Mesothelial cell of epicardium (in vitro differentiated cells): ENCODE data around the gene CREB3L1. TPM values are rescaled to one million over a fixed set of nuclear protein-coding genes. Genes with fewer than 3 reads are reported as not detected.

Source experiments
- DNase-seq, 2 experiments: peaks; one replicate each; pipeline ENCODE4 v3.0.0; 2021; ENCODE audit warnings: low spot score in 2 of 2; ENCODE audit not compliant: unreplicated experiment in 2 of 2
- H3K27ac Mint-ChIP-seq: 2 replicates; pipeline ENCODE4 v1.8.0; 2021; ENCODE audit warnings: mixed read lengths
- H3K27me3 Mint-ChIP-seq: 2 replicates; pipeline ENCODE4 v1.8.0; 2021; ENCODE audit warnings: low read depth, mixed read lengths
- H3K36me3 Mint-ChIP-seq: 2 replicates; pipeline ENCODE4 v1.8.0; 2021; ENCODE audit warnings: mixed read lengths
- H3K4me1 Mint-ChIP-seq: 2 replicates; pipeline ENCODE4 v1.8.0; 2021; ENCODE audit warnings: mixed read lengths
- H3K4me3 Mint-ChIP-seq: 2 replicates; pipeline ENCODE4 v1.8.0; 2021; ENCODE audit warnings: mild to moderate bottlenecking, moderate library complexity, mixed read lengths
- H3K9me3 Mint-ChIP-seq: 2 replicates; pipeline ENCODE4 v1.8.0; 2021; ENCODE audit warnings: mixed read lengths
- total RNA-seq: library from RNA; stranded (reverse); gene quantifications from 3 replicates; pipeline ENCODE4 v1.2.1, GENCODE V29; 2021
- TF ChIP-seq, protein P1 (sequence below): fragments of 200-600 bp; sonication (generic); IDR thresholded peaks from one replicate; pipeline ENCODE4 v1.5.0; 2021; ENCODE audit warnings: antibody characterized with exemption; ENCODE audit not compliant: unreplicated experiment

CREB3L1 gene
- total RNA-seq, 1 donor from 2014 or later = 34.5 TPM

DNA sequence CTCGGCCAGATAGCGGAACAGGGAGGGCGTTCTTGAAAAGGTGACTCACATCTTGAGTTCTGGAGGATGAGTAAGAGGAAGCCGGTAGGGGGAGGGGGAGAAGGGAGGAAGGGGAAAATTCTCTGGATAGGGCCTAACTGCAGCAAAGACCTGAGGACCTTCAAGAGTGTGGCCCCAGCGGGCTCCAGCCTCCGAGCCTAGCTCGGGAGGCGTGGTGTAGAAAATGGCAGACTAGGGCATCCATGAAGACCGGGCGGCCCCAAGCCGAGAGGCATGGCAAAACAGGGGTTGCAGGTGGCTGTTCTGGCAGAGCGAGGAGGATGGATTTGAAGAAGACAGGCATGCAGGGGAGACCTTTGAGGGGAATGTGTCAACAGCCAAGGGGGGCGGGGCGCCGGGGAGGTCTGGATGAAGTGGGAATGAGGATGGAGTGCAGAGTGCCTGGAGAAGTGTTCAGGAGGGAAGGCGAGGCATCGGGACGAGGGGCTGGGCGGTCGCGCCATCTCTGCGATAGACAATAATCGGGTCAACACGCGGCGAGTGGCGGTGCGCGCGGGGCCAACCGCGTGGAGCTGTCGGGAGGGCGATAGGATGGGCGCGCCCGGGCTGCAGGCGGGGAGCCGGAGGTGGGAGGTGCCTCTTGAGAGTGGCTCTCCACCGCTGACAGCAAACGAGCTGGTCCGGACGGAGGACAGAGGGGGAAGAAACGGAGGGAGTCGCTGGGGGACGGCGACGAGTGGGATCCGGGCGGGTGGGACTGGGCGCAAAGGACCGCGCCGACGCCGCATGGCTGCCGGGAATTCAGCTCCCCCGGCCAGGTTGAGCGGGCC lies 40.0 kb upstream of the CREB3L1 start:
- Mint-ChIP-seq H3K4me1 (peaks cover 25% of the 10 kb centered on the region), H3K27ac (peak overlapping the region; percentile 67), H3K27me3 (peaks cover 36% of the 10 kb centered on the region), H3K9me3 (no peaks in the 10 kb centered on the region), H3K4me3 (peak overlapping the region; percentile 75), H3K36me3 (no peaks in the 10 kb centered on the region)
- peak; percentile 42 to 57 for DNase-seq
- TF ChIP-seq, protein P1, sequence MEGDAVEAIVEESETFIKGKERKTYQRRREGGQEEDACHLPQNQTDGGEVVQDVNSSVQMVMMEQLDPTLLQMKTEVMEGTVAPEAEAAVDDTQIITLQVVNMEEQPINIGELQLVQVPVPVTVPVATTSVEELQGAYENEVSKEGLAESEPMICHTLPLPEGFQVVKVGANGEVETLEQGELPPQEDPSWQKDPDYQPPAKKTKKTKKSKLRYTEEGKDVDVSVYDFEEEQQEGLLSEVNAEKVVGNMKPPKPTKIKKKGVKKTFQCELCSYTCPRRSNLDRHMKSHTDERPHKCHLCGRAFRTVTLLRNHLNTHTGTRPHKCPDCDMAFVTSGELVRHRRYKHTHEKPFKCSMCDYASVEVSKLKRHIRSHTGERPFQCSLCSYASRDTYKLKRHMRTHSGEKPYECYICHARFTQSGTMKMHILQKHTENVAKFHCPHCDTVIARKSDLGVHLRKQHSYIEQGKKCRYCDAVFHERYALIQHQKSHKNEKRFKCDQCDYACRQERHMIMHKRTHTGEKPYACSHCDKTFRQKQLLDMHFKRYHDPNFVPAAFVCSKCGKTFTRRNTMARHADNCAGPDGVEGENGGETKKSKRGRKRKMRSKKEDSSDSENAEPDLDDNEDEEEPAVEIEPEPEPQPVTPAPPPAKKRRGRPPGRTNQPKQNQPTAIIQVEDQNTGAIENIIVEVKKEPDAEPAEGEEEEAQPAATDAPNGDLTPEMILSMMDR = no peak

DNA sequence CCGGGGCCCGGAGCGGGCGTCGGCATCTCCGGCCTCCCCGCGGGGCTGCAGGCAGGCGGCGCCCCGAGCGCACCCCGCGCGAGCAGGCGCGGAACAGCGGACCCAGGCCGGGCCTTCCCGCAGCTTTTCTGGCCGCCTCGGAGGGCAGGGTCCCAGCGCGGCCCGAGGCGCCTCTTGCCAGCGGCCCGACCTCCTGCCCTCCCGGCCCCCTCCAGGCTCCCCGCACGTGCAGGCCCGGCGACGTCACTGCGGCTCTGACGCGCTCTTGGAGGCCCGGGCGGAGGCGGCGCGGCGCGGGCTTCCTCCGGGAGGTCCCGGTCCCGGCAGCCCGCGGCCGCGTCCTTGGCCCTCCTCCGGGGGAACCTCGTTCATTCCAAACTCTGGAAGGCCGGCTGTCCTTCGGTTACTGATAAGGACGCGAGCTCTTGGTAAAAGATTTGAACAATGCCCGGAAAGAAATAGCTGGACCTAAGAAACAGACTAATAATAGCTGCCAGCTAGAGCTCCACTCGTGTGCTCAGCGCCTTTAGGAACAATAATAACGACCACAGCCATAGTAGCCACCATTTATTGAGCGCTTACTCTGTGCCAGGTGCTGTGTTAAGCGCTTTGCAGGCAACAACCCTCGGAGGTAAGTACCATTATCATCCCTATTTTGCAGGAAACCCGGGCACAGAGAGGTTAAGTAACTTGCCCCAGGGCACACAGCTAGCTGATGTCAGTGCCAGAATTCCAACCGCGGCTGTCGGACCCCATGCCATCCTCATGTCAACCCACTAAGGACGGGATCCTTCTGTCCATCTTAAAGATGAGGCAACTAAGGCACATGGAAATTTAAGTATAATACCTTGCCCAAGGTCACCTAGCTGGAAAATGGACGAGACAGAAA lies 39.1 kb upstream of the CREB3L1 start:
- peak overlapping the region; percentile 60 for H3K4me3 Mint-ChIP-seq
- DNase-seq = peak; percentile 40 to 64
- no peaks in the 10 kb centered on the region for H3K36me3 Mint-ChIP-seq
- H3K9me3 Mint-ChIP-seq = no peaks in the 10 kb centered on the region
- no peak overlapping the region for H3K27ac Mint-ChIP-seq
- peaks cover 36% of the 10 kb centered on the region for H3K27me3 Mint-ChIP-seq
- TF ChIP-seq, protein P1 = no peak
- peaks cover 34% of the 10 kb centered on the region for H3K4me1 Mint-ChIP-seq

DNA sequence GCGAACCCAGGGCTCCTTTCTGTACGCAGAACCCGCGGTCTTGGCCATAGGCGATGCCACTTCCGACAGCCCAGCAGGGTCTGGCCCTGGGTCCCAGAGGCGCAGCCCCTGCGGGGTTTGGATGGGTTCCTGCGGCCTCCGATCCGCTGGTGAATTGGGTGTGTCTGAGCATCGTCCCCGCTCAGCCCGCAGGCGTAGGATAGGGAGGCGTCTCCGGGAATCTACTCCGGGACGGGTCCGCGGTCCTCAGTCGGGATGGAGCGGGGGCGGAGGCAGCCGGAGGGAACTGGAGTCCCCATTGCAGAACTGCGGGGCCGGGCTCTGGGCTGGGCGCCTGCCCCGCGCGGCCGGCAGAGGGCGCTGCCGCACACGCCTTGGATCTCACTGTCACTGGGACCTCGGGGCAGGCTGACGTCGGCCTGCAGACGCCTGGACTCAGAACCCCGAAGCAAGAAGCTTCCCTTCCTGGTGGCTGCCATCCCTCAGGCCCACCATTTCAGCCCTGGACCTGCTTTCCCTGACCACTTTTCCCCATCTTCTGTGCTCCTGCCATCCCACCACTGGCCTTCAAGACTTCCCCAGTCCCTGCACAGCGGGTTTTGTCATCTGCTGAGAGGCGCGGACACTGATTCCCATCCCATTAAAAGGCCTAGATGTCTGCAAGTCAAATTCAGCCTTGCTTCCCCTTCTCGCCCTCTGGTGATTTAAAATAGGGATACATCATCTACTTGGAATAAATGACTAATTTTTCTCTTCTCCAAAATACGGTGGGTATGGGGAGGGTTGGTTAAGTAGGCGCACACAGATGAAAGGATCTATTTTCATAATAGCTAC lies 38.3 kb upstream of the CREB3L1 start:
- DNase-seq = peak; percentile 73 to 92
- H3K27ac Mint-ChIP-seq = peak overlapping the region; percentile 78
- H3K36me3 Mint-ChIP-seq = no peaks in the 10 kb centered on the region
- TF ChIP-seq, protein P1 = peak; percentile 98
- peaks cover 36% of the 10 kb centered on the region for H3K27me3 Mint-ChIP-seq
- H3K9me3 Mint-ChIP-seq = no peaks in the 10 kb centered on the region
- peaks cover 38% of the 10 kb centered on the region for H3K4me1 Mint-ChIP-seq
- H3K4me3 Mint-ChIP-seq = peak overlapping the region; percentile 60

DNA sequence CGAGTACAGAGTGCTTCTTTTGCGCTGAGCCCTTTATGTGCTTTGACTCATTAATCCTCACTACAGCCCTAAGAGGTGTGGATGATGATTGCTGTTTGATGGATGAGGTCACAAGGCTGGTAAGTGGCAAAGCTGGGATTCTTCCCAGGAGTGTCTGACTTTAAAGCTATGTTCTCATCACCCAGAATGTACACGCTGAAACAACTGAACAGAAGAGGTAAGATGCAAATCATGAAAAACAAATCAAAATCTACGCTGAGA lies 37.7 kb upstream of the CREB3L1 start:
- peaks cover 33% of the 10 kb centered on the region for H3K27me3 Mint-ChIP-seq
- H3K4me1 Mint-ChIP-seq = peaks cover 38% of the 10 kb centered on the region
- no peaks in the 10 kb centered on the region for H3K9me3 Mint-ChIP-seq
- no peak overlapping the region for H3K4me3 Mint-ChIP-seq
- TF ChIP-seq, protein P1 = no peak
- no peaks in the 10 kb centered on the region for H3K36me3 Mint-ChIP-seq
- H3K27ac Mint-ChIP-seq = no peak overlapping the region
- DNase-seq = no peak

DNA sequence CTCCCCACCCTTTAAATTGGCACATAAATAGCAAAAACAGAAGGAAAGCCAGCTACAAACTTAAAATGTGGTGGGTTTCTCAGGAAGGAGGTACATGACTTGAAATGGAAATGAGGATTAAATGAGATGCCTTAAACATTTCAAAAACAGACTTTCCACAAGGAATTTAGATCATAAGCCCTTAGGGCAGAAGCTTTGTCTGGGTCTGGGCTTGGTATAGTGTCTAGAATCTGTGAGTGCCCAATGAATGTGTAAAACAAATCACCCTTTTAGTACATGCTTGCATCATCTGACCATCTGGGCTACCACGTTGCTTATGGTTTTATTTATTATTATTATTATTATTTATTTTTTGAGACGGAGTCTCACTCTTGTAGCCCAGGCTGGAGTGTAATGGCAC lies 37.1 kb upstream of the CREB3L1 start:
- Mint-ChIP-seq H3K36me3 (no peaks in the 10 kb centered on the region), H3K4me3 (no peak overlapping the region), H3K4me1 (peaks cover 38% of the 10 kb centered on the region), H3K27me3 (peaks cover 29% of the 10 kb centered on the region), H3K27ac (no peak overlapping the region), H3K9me3 (no peaks in the 10 kb centered on the region)
- no peak for DNase-seq
- TF ChIP-seq, protein P1 = no peak
